BJ (cell line): ENCODE measurements around the gene TMOD1. TPM values are rescaled to one million over a fixed set of nuclear protein-coding genes. Genes with fewer than 3 reads are reported as not detected.

Experiments used
- CTCF ChIA-PET: fragments of 350-600 bp; formaldehyde crosslinking; extraction: SDS; loops from one replicate; lab custom pipeline; 2021; ENCODE audit warnings: antibody characterized with exemption, inconsistent platforms; lab: Yijun Ruan, JAX
- POLR2A ChIA-PET: fragments of 300-600 bp; sonication (Branson Sonifier 250); formaldehyde crosslinking; extraction: SDS; loops from one replicate; lab custom pipeline; 2021; ENCODE audit warnings: antibody characterized with exemption; lab: Charles Lee
- DNase-seq: peaks from one replicate; pipeline ENCODE4 v3.0.0-alpha.2; 2011; ENCODE audit warnings: low read depth
- H3K27me3 ChIP-seq: 2 replicates; pipeline ENCODE4 v1.6.0; 2011; ENCODE audit warnings: low read length; ENCODE audit not compliant: control insufficient read depth, insufficient read depth
- H3K36me3 ChIP-seq: 2 replicates; pipeline ENCODE4 v1.5.1; 2011; ENCODE audit warnings: low read length; ENCODE audit not compliant: control insufficient read depth, insufficient read depth
- H3K4me3 ChIP-seq: 2 replicates; pipeline ENCODE4 v1.5.1; 2011; ENCODE audit warnings: low read depth, mild to moderate bottlenecking, control low read depth, low read length
- CTCF ChIP-seq: IDR thresholded peaks from 2 replicates; pipeline ENCODE4 v1.5.1; 2011; ENCODE audit warnings: low read depth, mild to moderate bottlenecking, control low read depth, inconsistent platforms, low read length, moderate library complexity; ENCODE audit not compliant: insufficient read depth
- polyA plus RNA-seq: library from polyadenylated mRNA; depleted of rRNA; stranded (reverse); fragments of >200 nt; gene quantifications from 2 replicates; pipeline ENCODE4 v1.2.3, GENCODE V29; 2011

Gene TMOD1
- polyA plus RNA-seq, 1 experiment, result 0.06 TPM

GRCh38 chr9:97553141-97553540 lies 51.7 kb downstream of the TMOD1 start:
- Histone ChIP-seq H3K36me3 (no peaks in the 10 kb centered on the region), H3K4me3 (no peak overlapping the region), H3K27me3 (peaks cover 11% of the 10 kb centered on the region)
- ChIA-PET POLR2A (no interaction called here), CTCF (no interaction called here)
- no peak for DNase-seq
- TF ChIP-seq CTCF, result no peak

- peaks cover 13% of the 10 kb centered on the region for H3K27me3 ChIP-seq
- no peaks in the 10 kb centered on the region for H3K36me3 ChIP-seq
- CTCF ChIA-PET, result no interaction called here
- DNase-seq, result no peak
- TF ChIP-seq CTCF, result no peak
- no peak overlapping the region for H3K4me3 ChIP-seq
- POLR2A ChIA-PET, result no interaction called here
Measured at GRCh38 chr9:97553841-97554240, 52.4 kb downstream of the TMOD1 start.

GRCh38 chr9:97554566-97555075 lies 53.2 kb downstream of the TMOD1 start:
- ChIA-PET POLR2A (no interaction called here), CTCF (no interaction called here)
- DNase-seq, result no peak
- Histone ChIP-seq H3K27me3 (peaks cover 13% of the 10 kb centered on the region), H3K36me3 (no peaks in the 10 kb centered on the region), H3K4me3 (no peak overlapping the region)
- TF ChIP-seq CTCF, result no peak

GRCh38 chr9:97555164-97555563 lies 53.7 kb downstream of the TMOD1 start:
- no peak overlapping the region for H3K4me3 ChIP-seq
- ChIA-PET POLR2A (no interaction called here), CTCF (interaction anchor here (0.6 to 1.2 kb wide), 2 partner anchors 60 to 895 kb away, joined by 3 read pairs; no protein-coding TSS in a partner anchor)
- H3K36me3 ChIP-seq, result no peaks in the 10 kb centered on the region
- DNase-seq, result no peak
- H3K27me3 ChIP-seq, result peaks cover 13% of the 10 kb centered on the region
- TF ChIP-seq CTCF, result no peak

GRCh38 chr9:97556036-97556720 lies 54.7 kb downstream of the TMOD1 start:
- no peak overlapping the region for H3K4me3 ChIP-seq

More at GRCh38 chr9:97556036-97556720, 54.7 kb downstream of the TMOD1 start:
- no peak for DNase-seq
- POLR2A ChIA-PET, result no interaction called here
- Histone ChIP-seq H3K27me3 (peaks cover 13% of the 10 kb centered on the region), H3K36me3 (no peaks in the 10 kb centered on the region)
- CTCF ChIA-PET, result interaction anchor here (0.6 to 1.2 kb wide), 3 partner anchors 12 to 66 kb away, joined by 3 to 4 read pairs (median 3); no protein-coding TSS in a partner anchor
- no peak for TF ChIP-seq CTCF
